GM18520 (cell line): ENCODE measurements around the gene CLINT1.
"Not testable (repeated sequence)": the region's sequence is repeated elsewhere in the genome, so short reads cannot be mapped to it uniquely, and the experiment has no call there.

Experiments used
- ATAC-seq: cut with Tn5 transposase; IDR thresholded peaks from one replicate; pipeline ENCODE4 v1.9.1; 2021; ENCODE audit not compliant: unreplicated experiment

CLINT1 gene

DNA sequence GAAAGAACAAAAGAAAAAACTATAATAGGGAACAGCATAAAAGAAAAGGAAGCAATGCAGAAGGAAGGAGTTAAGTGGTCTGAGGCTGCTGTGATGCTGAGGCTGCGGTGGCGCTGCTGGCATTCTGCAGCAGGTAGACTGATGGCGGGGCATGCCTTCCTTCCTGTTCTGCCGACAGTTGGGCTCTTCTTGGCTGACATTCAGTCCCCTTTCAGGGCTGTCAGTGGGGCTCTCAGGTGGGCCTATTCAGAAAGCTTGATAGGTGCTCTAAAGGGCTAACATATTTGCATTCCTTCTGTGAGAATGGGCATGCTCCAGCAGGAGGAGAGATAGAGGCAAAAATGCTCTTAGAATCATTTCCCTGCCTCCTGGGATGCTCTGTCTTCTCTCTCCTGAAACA is 5.1 kb upstream of the CLINT1 start:
- ATAC-seq, result no peak

- ATAC-seq, result no peak
Measured at GRCh38 chr5:157862183-157862851, 3.4 kb upstream of the CLINT1 start.

- ATAC-seq, result peak; percentile 54
Measured at GRCh38 chr5:157860898-157861890, 2.2 kb upstream of the CLINT1 start.

- ATAC-seq, result no peak
Measured at GRCh38 chr5:157859227-157859575, 256 bp upstream of the CLINT1 start.

- no peak for ATAC-seq
Measured at GRCh38 chr5:157857816-157858526, 974 bp downstream of the CLINT1 start.

DNA sequence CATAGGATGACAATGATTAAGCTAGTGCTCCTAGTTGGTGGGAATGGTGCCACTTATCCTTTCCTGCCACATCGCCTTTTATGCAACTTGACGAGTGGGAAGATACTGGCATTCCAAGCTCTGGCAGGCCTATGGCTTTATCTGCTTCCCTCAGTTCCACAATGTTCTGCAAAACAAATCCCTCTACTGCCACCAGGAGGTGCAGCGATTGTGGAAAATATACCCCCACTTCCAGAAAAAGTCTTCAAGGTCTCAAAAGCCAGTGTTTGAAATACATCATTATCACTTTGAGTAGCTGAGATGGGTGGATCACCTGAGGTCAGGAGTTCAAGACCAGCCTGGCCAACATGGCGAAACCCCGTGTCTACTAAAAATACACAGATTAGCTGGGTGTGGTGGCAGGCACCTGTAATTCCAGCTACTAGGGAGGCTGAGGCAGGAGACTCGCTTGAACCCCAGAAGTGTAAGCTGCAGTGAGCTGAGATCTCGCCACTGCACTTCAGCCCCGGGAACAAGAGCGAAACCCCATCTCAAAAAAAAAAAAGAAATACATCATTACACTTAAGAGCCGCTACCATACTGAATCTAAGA is 3.4 kb downstream of the CLINT1 start:
- ATAC-seq, result no peak

GRCh38 chr5:157853365-157853764 is 5.6 kb downstream of the CLINT1 start:
- not testable (repeated sequence) for ATAC-seq

- no peak for ATAC-seq
Measured at GRCh38 chr5:157845914-157846598, 12.9 kb downstream of the CLINT1 start.

DNA sequence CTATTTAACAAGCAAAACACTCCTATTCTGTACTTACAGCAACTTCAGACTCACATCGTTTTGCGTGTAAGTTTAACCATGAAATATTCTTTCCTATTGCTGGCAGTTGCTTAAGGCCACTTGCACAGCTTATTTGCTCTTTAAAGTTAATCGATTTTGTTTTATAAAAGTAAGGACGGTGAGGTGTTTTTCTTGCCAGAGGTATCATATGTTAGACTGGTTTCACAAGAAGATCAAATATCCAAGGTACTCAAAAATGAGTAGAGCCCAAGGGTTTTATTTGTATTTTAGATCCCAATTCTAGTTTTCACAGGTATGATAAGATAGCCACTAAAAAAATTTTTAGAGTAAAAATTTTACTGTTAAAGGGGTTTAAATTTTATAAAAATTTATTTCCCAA is 16.2 kb downstream of the CLINT1 start:
- no peak for ATAC-seq

DNA sequence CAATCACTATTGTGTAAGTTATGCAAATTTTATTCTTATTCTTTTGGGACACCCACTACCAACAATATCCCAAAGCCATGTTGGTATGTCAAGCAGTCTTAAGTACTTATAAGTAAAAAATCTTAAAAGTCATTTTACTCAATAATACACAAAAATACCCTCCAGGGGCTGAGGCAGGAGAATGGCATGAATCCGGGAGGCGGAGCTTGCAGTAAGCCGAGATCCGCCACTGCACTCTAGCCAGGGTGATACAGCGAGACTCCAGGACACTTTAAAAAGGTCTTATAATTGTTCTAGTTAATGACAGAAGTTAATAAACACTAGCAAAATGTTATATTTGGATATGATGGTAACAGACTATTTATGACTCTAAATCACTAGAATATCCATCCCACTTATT is 16.8 kb downstream of the CLINT1 start:
- no peak for ATAC-seq

DNA sequence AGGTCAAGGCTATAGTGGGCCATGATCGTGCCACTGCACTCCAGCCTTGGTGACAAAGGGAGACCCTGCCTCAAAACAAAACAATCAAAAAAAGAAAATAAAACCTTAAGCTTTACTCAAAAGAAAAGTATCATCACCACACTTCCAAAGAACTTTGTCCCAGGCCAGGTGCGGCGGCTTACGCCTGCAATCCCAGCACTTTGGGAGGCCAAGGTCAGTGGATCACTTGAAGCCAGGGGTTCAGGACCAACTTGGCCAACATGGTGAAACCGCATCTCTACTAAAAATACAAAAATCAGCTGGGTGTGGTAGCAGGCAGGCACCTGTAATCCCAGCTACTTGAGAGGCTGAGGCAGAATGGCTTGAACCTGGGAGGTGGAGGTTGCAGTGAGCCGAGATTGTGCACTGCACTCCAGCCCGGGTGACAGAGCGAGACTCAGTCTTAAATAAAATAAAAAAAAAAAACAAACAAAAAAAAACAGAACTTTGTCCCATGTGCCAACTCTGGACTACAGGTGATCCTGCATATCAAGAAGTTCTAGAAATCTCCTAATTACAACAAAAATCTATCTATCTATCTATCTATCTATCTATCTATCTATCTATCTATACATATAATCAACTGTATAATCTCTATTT is 19.7 kb downstream of the CLINT1 start:
- ATAC-seq, result no peak

GRCh38 chr5:157836121-157836753 is 22.7 kb downstream of the CLINT1 start:
- no peak for ATAC-seq

- no peak for ATAC-seq
Measured at GRCh38 chr5:157835041-157835440, 23.9 kb downstream of the CLINT1 start.

- no peak for ATAC-seq
Measured at GRCh38 chr5:157828944-157829639, 29.9 kb downstream of the CLINT1 start.

- no peak for ATAC-seq
Measured at GRCh38 chr5:157828105-157828943, 30.6 kb downstream of the CLINT1 start.

- no peak for ATAC-seq
Measured at GRCh38 chr5:157827423-157827822, 31.5 kb downstream of the CLINT1 start.

DNA sequence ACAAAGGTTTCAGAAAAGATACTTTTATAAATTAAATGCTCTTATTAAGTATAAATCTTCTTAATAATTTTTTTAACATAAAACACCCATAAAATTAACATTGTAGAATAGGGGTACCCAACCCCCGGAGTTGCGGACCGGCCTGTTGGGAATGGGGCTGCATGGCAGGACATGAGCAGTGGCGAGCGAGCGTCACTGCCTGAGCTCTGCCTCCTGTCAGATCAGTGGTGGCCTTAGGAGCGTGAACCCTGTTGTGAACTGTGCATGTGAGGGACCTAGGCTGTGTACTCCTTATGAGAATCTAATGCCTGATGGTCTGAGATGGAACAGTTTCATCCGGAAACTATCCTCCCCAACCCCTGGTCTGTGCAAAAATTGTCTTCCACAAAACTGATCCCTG is 35.3 kb downstream of the CLINT1 start:
- no peak for ATAC-seq
